ENCODE data around the gene UNCX.

Gene UNCX

GRCh38 chr7:1218541-1219165, 14.0 kb upstream of the UNCX start:
- no peak for DNase-seq (ENCODE audit: low spot score)

DNA sequence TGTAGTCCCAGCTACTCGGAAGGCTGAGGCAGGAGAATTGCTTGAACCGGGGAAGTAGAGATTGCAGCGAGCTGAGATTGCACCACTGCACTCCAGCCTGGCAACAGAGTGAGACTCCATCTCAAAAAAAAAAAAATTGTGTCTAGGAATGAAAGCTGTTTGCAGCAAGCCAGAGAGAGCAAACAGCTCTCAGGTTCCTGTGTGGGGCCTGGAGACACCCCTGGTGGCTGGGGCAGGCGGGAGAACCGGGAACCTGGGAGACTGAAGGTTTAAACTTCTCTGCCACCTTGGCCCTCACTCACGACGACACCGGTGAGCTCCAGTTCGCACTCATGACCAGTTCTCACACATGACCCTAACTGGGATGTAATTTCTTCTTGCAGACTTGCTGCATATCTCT, 13.2 kb upstream of the UNCX start:
- no peak for DNase-seq (ENCODE audit: low spot score)

GRCh38 chr7:1220000-1220726, 12.5 kb upstream of the UNCX start:
- DNase-seq (ENCODE audit: low spot score), result no peak

DNA sequence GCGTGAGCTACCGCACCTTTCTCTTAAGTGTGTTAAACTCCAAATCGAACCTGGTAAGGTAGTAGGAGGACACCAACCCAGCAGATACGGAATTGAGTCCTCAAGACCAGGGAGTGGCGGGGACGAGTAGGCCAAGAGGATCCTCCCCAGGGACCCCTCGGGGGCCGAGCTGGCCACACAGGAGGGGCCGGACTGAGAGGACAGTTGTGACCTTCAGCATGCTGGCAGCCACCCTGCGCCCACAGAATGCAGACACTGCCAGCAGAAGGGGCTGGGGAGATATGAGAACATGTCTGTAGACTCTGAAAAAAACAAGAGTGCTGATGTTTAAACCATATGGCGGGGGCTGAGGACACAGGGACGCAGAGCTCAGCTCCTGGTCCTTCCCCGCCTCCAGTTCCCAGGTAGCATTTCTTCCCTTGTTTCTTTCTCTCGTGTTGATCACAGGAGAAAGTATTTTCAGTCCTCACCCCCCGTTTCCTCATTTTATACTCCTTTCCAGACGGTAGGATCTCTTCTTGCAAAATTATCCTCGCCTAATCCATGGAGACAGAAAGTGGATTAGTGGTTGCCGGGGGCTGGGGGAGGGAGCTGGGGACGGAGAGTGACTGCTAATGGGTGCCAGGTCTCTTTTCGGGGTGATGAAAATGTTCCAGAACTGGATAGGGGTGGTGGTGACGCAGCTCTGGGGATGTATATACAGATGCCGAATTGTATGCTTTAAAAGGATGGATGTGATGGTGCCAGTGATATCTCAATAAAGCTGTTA, 11.5 kb upstream of the UNCX start:
- no peak for DNase-seq (ENCODE audit: low spot score)

DNA sequence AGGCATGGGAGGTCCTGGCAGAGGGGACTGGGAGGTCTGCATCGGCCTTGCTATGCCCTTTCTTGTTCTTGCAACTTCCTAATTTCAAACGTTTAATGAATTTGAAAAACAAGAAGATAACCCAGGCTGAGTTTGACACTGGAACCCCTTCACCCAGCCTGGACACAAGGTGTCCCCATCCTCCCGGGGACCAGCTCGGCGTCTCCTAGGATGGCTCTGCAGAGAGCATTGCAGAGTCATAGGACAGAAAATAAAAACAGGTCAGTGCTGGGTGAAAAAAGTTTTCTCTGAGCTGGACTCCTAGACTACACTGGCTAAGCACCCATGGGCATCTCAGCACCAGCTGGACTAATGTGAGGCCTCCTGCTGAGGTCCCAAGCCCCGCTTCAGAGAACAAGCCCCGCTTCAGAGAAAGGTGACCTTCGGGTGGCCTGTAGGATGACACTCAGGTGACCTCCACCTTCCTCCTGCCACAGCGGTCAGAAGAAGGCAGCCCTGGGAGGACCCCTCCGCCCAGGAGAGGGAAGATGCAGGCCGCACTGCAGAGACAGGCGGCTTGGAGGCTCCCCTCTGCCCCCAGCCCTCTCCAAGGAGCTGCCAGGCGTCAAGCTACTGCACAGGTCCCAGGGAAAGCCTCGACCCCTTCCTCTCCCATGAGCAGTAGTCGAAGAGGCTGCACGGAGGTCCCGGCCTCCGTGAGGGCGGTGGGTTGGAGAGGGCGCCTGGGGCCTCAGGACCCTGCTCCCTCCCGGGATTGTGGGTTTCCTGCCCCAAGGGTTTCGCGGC, 9.3 kb upstream of the UNCX start:
- no peak for DNase-seq (ENCODE audit: low spot score)

- DNase-seq (ENCODE audit: low spot score), result no peak
These were observed 8.5 kb upstream of the UNCX start for GRCh38 chr7:1224086-1224716.

- DNase-seq (ENCODE audit: low spot score), result no peak
These were observed 7.6 kb upstream of the UNCX start for GRCh38 chr7:1225030-1225429.

GRCh38 chr7:1225441-1226185, 7.1 kb upstream of the UNCX start:
- no peak for DNase-seq (ENCODE audit: low spot score)

GRCh38 chr7:1226186-1226901, 6.3 kb upstream of the UNCX start:
- DNase-seq (ENCODE audit: low spot score), result no peak

DNA sequence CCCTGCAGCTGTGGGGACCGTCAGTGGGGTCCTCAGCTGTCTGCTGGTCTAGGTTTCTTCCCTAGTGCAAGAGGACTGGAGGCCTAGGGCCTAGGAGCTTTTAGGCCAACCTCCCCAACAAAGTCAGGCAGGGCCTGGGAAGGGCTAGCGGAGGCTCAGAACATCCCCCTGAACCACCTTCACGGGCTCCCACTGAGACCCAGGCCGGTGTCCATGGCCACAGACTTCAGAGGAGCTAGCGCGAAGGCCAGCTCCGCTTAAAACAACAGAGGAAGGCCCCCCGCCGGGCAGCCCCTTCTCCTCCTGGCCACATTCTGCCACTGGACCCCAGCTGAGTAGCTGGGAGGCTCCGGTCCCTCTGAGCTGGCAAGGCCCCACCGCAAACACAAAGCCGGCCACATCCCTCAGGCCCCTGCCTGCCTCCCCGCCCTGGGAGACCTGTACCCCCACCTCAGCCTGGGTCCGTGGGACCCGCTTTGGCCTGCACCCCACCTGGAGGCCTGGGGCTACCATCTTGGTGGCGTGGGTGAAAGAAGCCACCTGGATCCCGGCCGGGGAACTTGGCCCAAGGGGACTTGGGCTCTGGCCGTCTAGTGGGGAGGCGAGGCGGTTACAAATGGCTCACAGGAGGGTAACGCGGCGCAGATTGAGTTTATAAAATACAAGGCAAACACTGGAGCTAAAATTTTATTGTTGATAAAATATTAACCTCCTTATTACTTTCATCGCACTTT, 5.4 kb upstream of the UNCX start:
- no peak for DNase-seq (ENCODE audit: low spot score)

GRCh38 chr7:1227814-1228544, 4.7 kb upstream of the UNCX start:
- DNase-seq (ENCODE audit: low spot score), result no peak

GRCh38 chr7:1228545-1229201, 4.0 kb upstream of the UNCX start:
- DNase-seq (ENCODE audit: low spot score), result no peak

DNA sequence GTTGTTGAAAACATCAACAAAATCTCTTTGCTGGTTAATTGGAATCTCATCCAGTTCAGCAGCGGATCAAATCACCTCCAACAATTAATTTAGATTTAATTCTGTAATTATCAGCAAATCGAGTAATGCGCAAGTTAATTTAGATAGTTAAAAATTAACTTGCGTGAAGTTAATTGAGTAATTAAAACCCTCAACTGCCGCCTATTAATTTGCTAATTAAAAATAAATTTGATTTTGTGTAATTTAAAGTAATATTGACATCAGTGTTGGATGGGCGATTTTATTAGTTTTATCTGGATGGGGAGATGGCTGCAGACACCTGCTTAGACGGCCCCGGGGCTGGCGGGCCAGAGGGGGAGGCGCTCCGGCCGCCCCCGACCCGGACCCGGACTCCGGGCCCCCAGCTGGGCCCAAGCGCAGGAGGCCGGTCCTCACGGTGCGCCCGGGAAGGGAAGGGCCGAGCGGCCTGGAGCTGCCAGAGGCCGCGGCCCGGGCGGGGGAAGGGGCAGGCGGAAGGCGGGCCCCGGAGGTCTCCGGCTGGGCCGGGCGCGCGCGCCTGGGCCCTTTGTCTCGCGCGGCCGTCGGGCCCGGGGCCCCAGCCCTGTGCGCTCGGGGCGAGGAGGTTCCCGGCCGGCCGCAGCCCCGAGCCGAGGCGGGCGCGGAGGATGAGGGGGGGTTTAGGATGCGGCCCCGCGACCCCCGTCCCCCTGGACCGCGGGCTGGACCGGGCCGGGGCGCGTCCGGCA, 3.3 kb upstream of the UNCX start:
- no peak for DNase-seq (ENCODE audit: low spot score)

DNA sequence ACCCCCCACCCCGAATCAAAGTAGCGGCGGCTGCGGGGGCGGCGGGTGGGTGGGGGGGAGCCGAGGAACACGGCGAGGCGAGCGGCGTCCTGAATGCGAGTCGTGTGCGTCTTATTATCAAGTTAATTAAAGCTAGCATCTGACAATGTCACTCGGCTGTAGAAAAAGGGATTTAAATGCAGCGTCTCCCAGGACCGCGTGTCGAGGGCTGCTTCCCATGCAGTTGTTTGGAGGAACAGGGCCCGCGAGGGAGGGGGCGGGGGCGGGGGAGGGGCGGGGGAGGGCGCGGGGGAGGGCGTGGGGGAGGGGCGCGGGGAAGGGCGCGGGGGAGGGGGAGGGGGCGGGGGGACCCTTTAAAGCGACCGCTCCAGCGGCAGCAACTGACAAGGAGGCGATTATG, 2.7 kb upstream of the UNCX start:
- DNase-seq (ENCODE audit: low spot score), result no peak

- no peak for DNase-seq (ENCODE audit: low spot score)
These were observed 2.1 kb upstream of the UNCX start for GRCh38 chr7:1230411-1231213.

DNA sequence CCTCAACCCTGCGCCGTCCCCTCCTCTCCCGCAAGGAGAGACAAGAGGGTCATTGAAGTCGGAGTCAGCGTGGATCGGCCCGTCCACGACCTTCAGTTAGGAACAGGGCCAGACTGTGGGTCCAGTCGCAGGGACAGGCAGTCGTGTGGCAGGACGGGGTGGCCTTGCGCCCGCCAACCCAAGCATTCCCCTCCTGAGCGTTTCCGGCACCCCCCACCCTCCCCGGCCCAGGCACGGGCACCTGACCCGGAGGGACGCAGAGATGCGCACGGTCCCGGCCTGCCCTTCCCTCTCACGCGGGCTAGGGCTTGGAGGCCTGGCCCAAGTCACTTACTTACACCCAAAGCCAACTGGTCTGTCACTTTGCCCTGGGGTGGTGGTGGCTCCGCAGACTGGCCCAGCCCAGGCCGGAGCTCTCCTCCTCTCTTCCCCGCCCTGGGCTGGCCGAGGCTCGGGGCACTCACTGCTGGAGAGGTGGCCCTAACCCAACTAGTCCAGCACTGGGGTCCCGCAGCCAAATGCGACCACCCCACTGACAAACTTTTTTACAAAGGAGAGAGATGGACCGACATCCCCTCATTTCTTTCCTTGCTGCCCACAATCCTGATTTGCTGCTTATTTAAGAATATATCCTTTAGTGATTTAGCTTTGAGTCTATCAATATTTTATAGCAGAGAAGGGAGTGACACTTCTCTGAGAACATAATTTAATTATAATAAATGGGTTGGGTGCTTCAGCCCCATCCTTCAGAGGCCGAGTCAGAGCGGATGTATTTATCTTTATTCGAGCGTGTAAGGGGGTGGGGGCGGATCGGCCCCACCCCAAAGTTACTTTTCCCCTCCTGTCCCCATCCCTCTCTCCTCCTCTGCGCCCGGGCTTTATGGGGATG, 1.2 kb upstream of the UNCX start:
- DNase-seq (ENCODE audit: low spot score), result no peak

All from hepatic stellate cell (primary cell).